NCI-H748 (cell line): ENCODE data around the gene PPP2R1B.

Experiments
- DNase-seq: peaks from one replicate; lab custom pipeline; 2025; ENCODE audit not compliant: unreplicated experiment; lab: John Stamatoyannopoulos, UW

Gene PPP2R1B

DNA sequence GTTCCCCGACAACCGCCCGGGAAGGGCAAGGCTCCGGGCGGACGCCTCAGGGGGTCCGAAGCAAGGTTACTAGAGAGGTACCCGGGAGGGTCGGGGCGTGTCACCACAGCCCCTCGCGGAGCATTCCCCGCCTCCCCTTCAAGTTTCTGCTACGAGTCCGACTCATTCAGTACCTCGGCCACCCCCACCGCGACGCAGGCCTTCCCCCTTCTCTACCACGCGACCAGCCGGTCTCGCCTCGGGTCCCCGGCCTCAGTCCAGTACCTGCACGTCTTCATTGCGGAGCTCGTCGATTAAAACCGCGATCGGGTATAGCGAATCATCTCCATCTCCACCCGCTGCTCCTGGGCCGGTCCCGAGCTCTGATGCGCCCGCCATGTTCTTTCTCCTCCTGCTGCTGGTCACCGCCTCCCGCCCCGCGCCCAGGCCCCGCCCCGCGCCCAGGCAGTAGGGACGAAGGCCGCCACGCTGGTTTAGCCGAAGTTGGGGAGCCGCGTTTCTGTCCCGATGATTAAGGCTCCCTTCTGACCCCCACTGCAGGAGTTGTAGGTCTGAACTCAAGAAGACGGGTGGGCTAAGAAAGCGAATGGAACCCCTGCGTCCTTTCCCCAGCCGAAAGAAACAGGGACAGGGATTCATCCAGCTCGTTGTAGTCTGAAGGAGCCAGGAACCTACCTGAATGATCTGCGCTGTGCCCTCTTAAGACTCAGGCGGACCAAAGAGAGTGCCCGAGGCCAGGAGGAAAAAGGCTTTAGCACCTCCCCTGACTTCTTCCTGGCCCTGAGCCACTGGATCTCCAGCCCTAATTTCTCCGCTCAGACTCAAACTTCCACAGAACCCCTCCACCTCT, at the start of gene PPP2R1B:
PPP2R1B (minus strand) TSS at position 406 of the 850 bp plus-strand sequence; CDS start at position 378, 28 bp downstream.
- peak; percentile 64 for DNase-seq

DNA sequence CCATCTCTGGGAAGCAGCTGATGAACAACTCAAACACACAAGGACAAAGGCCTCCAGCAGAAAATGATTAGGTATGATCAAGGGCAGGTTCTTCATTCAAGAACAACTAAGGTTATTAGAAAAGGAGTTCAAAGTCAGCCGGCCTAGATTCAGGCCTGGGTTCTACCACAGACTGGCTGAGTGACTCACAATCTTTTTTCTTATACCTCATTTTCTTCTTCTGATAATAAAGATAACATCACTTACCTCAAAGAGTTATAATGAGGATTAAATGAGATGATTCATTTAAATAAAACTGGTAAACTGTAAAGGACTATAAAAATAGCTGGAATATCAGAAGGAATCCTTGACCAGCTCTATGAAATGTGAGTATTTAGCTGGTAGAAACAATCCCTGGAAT, 49.3 kb upstream of the PPP2R1B start:
- no peak for DNase-seq

DNA sequence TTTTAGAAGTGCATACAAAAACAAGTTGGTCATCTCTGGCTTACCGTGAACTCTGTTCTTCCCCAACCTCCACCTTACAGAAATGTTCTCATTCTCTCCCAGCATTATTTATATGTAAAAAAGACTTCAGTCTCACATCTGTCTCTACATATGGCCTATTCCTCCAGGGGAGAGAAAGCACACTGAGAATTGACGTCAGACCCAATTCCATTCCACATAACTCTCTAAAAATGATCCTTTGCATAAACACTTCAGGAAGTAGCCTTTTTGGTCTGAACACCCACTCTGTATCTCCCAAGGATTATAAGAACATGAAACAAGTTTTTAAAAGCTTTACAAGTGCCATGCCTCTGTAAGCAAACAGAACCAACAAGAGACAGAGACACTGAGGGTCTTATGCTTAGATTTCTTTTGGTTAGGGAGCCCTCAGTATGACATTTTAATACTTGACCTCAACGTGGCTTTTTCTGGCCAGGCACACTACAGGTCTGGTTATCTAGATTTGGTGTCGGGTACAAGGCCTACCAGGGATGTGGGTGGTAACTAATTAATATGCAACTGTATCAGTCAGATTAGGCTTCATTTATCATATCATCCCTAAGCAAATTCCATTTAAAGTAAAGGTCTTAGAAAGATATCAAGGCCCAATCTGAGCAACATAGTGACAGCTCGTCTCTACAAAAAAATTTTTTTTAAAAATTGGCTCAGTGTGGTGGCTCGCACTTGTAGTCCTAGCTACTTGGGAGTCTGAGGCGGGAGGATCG, 48.5 kb upstream of the PPP2R1B start:
- no peak for DNase-seq

DNA sequence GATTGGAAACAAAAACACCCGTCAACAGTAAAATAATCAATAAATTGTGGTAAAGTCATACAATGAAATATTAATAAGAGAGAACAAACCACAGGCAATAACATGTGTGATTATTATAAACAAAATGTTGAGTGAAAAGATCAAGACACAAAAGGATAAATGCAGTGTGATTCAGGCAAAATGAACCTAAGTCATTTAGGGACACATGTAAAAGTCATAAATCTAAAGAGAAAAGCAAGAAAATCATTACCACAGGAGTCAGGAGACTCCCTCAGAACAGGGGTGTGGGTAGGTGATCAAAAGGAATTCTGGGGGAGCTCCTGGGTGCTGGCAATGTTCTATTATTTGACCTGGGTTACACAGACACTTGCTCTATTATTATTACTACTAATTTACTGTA, 47.9 kb upstream of the PPP2R1B start:
- no peak for DNase-seq

DNA sequence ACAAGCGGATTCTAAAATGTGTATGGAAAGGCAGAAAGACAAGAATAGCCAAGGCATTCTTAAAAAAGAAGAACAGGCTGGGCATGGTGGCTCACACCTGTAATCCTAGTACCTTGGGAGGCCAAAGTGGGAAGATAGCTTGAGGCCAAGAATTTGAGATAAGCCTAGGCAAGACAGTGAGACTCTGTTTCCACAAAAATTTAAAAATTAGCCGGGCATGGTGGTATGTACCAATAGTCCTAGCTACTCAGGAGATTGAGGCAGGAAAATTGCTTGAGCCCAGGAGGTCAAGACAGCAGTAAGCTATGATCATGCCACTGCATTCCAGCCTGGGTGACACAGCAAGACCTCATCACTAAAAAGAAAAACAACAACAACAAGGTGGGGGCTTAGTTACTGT, 46.0 kb upstream of the PPP2R1B start:
- DNase-seq = no peak

DNA sequence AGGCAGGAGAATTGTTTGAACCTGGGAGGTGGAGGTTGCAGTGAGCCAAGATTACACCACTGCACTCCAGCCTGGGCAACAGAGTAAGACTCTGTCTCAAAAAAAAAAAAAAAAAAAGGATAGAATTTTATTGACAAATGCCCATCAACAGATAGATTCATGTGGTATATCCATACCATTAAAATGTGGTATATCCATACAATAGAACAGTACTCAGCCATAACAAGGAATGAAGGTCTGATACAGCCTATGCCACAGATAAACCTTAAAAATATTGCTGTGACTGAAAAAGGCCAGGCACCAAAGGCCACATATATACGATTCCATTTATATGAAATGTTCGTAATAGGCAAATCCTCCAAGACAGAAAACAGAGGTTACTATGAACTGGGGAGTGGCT, 45.3 kb upstream of the PPP2R1B start:
- no peak for DNase-seq

DNA sequence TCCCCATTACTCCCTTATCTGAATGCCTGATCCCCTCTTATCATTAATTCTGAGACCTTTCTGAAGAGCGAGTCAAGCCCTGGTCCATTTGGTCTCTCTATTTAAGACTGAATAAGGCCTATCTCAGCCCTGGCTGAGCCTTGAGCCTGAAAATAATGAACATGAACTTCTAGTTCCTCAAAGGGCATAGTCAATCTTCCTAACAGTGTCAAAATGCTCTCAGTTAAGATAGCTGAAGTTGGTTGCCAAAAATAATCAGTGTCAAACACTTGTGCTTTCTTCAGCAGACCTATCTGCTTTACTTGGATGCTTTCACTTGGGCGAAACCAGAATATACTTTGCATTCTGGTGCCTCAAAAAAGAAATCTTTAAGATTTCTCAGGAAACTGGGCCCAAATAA, 42.6 kb upstream of the PPP2R1B start:
- DNase-seq = no peak

DNA sequence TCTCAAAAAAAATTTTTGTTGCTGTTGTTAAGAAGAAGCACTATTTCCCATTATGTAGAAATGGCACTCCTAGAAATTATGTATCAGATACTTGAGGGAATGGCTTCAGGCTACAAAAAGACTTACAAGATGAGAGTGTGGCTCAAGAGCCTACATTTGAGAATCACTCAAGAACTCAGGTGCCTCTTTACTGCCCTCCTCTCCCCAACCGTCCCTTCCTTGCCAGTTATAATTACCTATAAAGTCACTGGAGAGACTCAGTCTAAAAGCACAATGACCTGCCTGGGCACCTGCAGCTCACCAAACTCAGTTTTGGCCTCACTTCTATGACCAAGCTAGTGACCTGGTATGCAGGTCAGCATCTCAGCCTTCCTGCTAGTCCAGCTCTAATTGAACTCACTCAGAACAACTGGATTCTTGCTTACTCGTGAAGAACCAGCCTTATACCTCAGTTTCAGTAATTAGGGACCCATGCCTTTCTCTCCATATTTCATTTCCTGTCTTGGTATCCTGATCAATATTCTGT, 41.9 kb upstream of the PPP2R1B start:
- DNase-seq = no peak

DNA sequence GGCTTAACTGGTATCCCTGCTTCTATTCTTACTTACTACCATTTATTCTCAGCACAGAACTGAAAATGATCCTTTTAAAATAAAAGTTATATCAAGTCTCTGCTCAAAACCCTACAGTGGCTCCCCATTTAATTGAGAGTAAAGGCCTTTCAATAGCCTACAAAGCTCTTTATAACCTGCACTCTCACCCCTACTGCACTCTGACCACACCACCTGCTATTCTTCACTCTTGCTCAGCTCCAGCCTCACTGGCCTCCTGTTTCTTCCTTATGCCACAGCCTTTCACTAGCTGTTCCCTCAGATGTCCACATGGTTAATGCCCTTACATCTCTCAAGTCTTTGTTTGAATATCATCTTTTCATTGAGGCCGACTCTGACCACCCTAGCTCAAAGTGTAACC, 40.9 kb upstream of the PPP2R1B start:
- DNase-seq = no peak

DNA sequence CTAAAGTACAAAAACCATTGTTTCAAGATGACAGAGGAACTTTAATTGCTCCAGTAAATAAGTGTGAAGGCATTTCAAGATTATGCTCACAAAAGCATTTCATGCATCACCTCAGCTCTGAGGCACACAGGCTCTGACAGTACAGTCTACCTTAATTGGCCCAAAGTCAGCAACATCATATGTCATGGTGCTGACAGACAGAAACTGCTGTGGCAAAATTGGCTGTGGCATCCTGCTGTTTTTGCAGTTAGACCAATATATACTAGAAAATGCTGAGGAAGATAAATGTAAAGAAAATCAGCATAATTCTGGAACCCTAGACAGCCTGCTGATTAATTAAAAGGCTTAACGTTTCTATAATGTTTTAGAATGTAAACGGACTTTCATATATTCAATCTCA, 34.9 kb upstream of the PPP2R1B start:
- DNase-seq = no peak

DNA sequence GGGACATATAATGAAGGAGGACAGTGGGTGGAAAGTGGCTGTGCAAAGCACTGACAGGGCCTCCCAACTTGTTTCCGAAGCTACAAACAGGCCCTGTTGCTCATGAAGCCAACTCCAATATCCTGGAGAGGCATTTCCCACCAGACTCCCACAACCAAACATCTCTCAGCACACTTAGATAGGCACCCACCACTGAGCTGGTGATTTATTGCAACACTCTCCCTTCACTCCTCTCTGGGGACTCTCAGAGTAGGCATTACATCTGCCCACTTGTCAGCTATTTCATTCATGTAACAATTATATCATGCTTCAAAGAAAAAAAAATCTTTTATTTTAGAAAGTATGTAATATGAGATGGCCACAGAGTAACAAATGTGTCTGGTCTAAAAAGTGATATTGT, 32.1 kb upstream of the PPP2R1B start:
- no peak for DNase-seq

DNA sequence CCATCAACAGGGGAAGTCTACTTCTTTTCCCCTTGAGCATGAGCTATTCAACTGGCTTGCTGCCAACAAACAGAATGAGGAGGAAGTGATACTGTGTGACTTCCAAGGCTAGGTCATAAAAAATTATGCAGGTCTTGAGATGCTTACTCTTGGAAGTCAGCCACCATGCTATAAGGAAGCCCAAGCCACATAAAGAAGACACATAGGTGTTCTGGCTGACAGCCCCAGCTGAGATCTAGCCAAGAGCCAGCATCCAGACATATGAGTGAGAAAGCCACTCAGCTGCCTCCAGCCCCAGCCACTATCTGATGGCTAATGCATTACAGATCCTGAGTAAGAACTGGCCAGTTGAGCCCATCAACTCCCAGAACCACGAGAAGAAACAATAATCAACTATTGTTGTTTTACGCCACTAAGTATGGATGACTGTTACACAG, 31.0 kb upstream of the PPP2R1B start:
- DNase-seq = peak; percentile 3

DNA sequence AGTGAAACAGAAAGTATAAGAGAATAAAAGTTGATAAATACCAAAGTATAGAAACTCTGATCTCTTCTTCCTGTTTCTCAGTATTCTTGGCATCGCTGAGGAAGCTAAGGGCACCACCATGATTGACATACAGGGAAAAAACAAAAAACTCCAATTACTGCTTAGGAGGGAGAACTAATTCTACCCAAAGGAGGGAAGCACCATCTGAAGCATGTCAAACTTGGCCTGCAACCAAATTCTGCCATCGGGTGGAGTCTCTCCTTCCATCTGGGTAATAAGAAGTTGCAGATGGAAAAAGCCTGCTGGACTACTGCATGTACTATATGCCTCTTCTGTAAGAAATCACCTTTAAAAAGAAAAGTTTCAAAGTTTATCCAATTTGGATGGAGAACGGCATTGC, 30.5 kb upstream of the PPP2R1B start:
- no peak for DNase-seq

DNA sequence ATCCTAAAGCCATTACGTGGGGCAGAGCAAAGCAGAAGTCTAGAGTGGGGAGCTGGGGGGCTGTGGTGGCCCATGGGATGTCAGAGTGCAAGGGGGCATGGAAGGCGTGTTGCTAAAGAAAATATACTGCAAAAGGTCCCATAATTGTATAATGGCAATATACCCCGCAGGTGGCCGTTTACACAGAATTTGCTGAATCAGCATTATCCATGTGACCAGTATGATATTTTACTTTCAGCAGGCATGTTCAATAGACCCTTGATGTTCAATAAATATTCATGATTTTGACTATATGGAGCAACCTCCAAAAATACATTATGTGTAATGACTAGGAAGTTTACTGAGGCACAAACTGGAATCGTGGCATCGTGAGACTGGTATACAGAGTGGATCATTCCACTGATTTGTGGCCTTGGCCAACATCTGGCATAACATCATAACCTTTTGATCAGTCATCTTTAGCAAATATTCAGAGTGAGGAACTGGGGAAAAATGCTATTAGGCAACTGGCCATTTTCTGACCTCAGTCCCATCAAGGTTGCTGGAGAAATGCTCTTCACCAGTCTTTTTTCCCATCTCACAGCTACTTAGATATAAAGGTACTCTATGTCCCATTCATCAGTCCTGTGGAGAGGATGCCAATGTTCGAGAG, 29.3 kb upstream of the PPP2R1B start:
- DNase-seq = no peak

DNA sequence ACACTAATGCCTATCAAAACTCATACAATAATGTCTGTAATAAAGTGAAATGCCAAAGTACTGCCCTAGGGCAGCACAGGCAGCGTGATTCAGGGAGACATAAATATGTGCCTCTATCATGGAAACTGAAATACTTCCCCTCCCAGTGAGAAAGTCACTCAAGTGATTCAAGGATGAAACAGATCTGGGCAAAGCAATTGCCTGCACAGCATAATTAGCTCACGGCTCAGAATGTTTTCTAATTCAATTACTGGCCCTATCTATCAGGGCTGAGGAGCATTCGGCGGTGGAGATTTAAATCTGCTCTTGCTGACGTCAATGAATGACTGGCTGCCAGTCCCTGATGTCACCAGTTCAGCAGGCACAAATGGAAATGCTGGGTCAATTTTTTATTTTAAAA, 27.7 kb upstream of the PPP2R1B start:
- no peak for DNase-seq

DNA sequence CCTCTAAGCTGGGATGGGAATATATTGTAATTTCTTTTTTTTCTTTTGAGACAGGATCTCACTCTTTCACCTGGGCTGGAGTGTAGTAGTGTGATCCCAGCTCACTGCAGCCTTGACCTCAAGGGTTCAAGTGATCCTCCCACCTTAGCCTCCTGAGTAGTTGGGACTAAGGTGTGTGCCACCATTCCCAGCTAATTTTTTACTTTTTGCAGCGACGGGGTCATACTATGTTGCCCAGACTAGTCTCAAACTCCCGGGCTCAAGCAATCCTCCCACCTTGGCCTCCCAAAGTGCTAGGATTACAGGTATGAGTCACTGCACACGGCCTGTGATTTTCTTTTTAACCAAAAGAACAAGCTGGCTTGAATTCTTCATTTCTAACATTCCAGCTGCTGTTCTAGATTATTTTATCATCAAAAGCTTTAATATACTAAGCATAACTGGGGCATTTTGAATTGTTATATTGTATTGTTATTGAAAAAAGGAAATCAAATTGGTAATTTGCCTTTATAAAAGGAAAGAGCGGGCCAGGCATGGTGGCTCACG, 26.8 kb upstream of the PPP2R1B start:
- no peak for DNase-seq

DNA sequence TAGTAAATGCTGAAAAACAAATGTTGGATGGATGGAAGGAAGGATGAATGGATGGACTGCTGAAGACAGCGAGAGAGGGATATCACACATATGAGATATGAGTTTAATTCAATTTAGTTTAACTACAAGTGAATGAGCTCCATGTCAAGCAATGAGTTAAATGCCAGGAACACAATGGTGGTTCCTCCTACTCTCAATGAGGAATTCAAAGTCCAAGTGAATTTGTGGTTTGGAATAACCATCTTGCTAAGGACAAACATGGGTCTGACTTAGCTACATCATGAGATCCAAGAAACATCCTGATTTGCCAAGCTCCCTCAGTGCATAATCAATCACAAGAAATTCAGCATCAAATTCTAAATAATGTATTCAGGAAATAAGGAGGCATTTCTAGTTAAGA, 26.1 kb upstream of the PPP2R1B start:
- DNase-seq = no peak

DNA sequence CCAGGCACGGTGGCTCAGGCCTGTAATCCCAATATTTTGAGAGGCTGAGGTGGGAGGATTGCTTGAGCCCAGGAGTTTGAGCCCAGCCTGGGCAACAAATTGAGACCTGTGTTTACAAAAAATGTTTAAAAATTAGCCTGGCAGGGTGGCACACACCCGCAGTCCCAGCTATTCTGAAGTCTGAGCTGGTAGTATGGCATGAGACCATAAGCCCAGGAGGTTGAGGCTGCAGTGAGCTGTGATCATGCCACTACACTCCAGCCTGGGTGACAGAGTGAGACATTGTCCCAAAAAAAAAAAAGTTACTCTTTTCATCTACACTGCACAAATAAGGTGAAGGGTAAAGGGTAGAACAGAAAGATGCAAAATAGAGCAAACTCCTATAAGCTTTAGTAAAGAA, 22.3 kb upstream of the PPP2R1B start:
- no peak for DNase-seq

DNA sequence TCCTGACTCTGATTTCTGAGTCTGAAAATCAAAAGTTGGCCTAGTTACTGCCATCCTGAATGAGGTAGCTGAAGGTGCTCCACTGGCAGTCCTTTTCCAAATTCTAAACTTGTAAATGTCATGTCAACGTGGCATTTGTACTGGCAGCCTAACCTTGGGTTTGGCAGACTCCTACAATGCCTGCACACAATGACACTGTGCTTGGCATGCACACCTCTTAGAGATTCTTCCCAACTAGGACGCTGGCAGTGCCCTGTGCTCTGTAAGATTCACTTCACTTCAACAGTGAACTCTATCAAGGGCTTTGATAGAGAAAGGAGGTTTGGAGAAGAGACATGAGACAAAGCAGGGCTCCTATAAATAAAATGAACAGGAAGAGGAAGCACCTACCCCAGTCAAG, 21.9 kb upstream of the PPP2R1B start:
- DNase-seq = no peak

DNA sequence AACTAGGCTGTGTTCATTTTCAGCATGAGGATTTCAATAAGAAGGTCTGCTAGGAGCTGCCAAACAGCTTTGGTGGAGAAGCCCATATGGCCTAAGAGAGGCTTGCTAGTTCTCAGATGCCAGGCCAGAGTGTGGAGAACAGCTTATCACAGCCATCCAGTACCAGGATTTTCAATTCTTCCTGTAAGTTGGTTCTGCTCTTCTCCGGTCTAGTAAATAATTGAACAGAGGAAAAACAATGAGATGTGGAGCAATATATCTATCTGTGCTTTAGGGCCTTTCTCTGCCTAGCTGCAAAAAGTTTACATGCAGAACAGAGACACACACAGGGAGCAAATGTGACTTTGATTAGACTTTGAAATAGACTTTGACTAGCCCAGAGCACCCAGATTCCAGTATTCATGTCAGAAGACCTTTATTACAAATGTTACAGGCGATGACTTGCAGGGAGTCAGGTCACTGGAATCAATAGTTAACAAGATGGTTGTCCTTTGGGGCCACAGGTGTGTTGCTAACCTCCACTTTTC, 19.8 kb upstream of the PPP2R1B start:
- no peak for DNase-seq

DNA sequence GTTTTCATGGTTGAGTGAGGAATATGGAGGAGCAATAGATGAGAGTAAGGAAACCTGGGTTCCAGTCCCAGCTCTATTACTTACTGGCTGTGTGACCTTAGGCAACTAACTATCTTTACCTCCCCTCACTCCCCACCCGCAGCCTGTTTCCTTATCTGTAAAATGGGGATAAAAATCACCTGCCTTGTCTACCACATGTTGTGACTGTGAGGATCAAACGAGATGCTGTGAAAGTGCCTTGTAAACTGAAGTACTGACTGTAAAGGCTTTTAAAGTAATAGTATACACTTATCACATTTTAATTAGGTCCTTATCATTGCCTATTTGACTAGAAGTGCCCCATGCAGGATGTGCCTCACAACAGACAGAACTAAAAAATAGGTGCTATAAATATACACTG, 18.9 kb upstream of the PPP2R1B start:
- no peak for DNase-seq
